K562 (cell line): Measurements from ENCODE around the gene TSC22D2. TPM values are rescaled to one million over a fixed set of nuclear protein-coding genes. Genes with fewer than 3 reads are reported as not detected.

ENCODE experiments used
- ARID1B ChIP-seq: fragments of 450-650 bp; IDR thresholded peaks from 2 replicates; pipeline ENCODE4 v1.6.1; 2016; ENCODE audit warnings: antibody characterized with exemption, mild to moderate bottlenecking, inconsistent platforms
- ARID3A ChIP-seq: IDR thresholded peaks from 2 replicates; pipeline ENCODE4 v1.6.1; 2012; ENCODE audit warnings: low read depth, low read length, improper control_type of control experiment, borderline replicate concordance
- ATF3 ChIP-seq, 2 experiments: fragments of 450-650 bp in 1 of 2; sonication (generic) in 1 of 2; formaldehyde crosslinking in 1 of 2; IDR thresholded peaks in 1 of 2; conservative IDR thresholded peaks in 1 of 2; 2 replicates each; pipeline versions ENCODE4 v1.6.1 to v1.8.1; 2016 to 2023; ENCODE audit warnings: mild to moderate bottlenecking in 2 of 2, moderate library complexity in 2 of 2, inconsistent platforms in 1 of 2, missing genetic modification reagents in 1 of 2
- CEBPB ChIP-seq: fragments of 450-650 bp; IDR thresholded peaks from 2 replicates; pipeline ENCODE4 v1.6.1; 2016; ENCODE audit warnings: missing genetic modification characterization, missing compliant biosample characterization
- DPF2 ChIP-seq: fragments of 450-650 bp; IDR thresholded peaks from 2 replicates; pipeline ENCODE4 v1.6.1; 2016
- E2F8 ChIP-seq: fragments of 450-650 bp; IDR thresholded peaks from 2 replicates; pipeline ENCODE4 v1.7.1; 2018; ENCODE audit warnings: mild to moderate bottlenecking, low read depth; ENCODE audit not compliant: partially characterized antibody
- ELF1 ChIP-seq: fragments of 200-800 bp; sonication (Bioruptor generic); IDR thresholded peaks from 2 replicates; pipeline ENCODE4 v1.6.1; 2016; ENCODE audit warnings: missing genetic modification characterization, missing compliant biosample characterization
- EP300 ChIP-seq: IDR thresholded peaks from 2 replicates; pipeline ENCODE4 v1.6.1; 2012; ENCODE audit warnings: low read length, improper control_type of control experiment
- FUS ChIP-seq: fragments of 200-400 bp; formaldehyde crosslinking; optimal IDR thresholded peaks from 2 replicates; pipeline ENCODE3; 2017; ENCODE audit warnings: low read depth, low read length
- GABPA ChIP-seq: fragments of 200-800 bp; sonication (Bioruptor generic); conservative IDR thresholded peaks from 2 replicates; pipeline ENCODE4 v1.6.1; 2016; ENCODE audit warnings: low read depth, missing genetic modification characterization, missing compliant biosample characterization
- JUN ChIP-seq, 2 experiments: sonication (generic) in 1 of 2; formaldehyde crosslinking in 1 of 2; IDR thresholded peaks; 2 replicates each; pipeline versions ENCODE4 v1.6.1 to v1.8.0; 2012 to 2022; ENCODE audit warnings: borderline replicate concordance in 2 of 2, mild to moderate bottlenecking in 2 of 2, improper control_type of control experiment in 1 of 2, low read depth in 1 of 2, low read length in 1 of 2, missing genetic modification reagents in 1 of 2
- JUND ChIP-seq, 2 experiments: IDR thresholded peaks; 2 replicates in 1 of 2; 3 replicates in 1 of 2; pipeline ENCODE4 v1.6.1; 2011; ENCODE audit warnings: borderline replicate concordance in 2 of 2, low read depth in 2 of 2, low read length in 2 of 2, improper control_type of control experiment in 1 of 2, missing biosample characterization in 1 of 2, missing genetic modification characterization in 1 of 2, missing genetic modification reagents in 1 of 2
- MEIS2 ChIP-seq: fragments of 450-650 bp; IDR thresholded peaks from 2 replicates; pipeline ENCODE4 v1.6.1; 2014; ENCODE audit warnings: mild to moderate bottlenecking; ENCODE audit not compliant: partially characterized antibody
- MYBL2 ChIP-seq, 2 experiments: fragments of 450-650 bp in 1 of 2; sonication (generic) in 1 of 2; formaldehyde crosslinking in 1 of 2; IDR thresholded peaks; 2 replicates each; pipeline versions ENCODE4 v1.6.1 to v1.8.1; 2017 to 2022; ENCODE audit warnings: borderline replicate concordance in 1 of 2, inconsistent platforms in 1 of 2, low read depth in 1 of 2, mild to moderate bottlenecking in 1 of 2, missing genetic modification reagents in 1 of 2, moderate library complexity in 1 of 2
- NFIC ChIP-seq: fragments of 450-650 bp; IDR thresholded peaks from 2 replicates; pipeline ENCODE4 v1.6.1; 2017; ENCODE audit warnings: mild to moderate bottlenecking, inconsistent platforms
- NFRKB ChIP-seq: fragments of 450-650 bp; IDR thresholded peaks from 2 replicates; pipeline ENCODE4 v1.6.1; 2016; ENCODE audit warnings: low read depth
- POLR2AphosphoS5 ChIP-seq: IDR thresholded peaks from 2 replicates; pipeline ENCODE4 v1.6.1; 2011; ENCODE audit warnings: mild to moderate bottlenecking, low read depth, low read length, moderate library complexity; ENCODE audit not compliant: control insufficient read depth, insufficient read depth
- RCOR1 ChIP-seq, 2 experiments: IDR thresholded peaks; 2 replicates each; pipeline ENCODE4 v1.6.1; 2012; ENCODE audit warnings: low read depth in 2 of 2, low read length in 2 of 2, borderline replicate concordance in 1 of 2, improper control_type of control experiment in 1 of 2
- SMARCA4 ChIP-seq: fragments of 450-650 bp; IDR thresholded peaks from 2 replicates; pipeline ENCODE4 v1.6.1; 2016
- SNRNP70 ChIP-seq: fragments of 200-400 bp; formaldehyde crosslinking; optimal IDR thresholded peaks from 2 replicates; pipeline ENCODE3; 2017; ENCODE audit warnings: low read depth, low read length
- SOX6 ChIP-seq: fragments of 450-650 bp; IDR thresholded peaks from 2 replicates; pipeline ENCODE4 v1.6.1; 2014; ENCODE audit warnings: mild to moderate bottlenecking
- TEAD2 ChIP-seq: fragments of 450-650 bp; IDR thresholded peaks from 2 replicates; pipeline ENCODE4 v1.6.1; 2016; ENCODE audit warnings: missing genetic modification characterization, control low read depth, missing compliant biosample characterization
- polyA plus RNA-seq, 8 experiments: library from polyadenylated mRNA; depleted of rRNA in 4 of 8; stranded (reverse) in 5 of 8; unstranded in 3 of 8; fragments of >200 nt; fragmentation: Nextera tagmentation in 2 of 8; fragmentation: Illumina TruSeq in 1 of 8; extraction: Ambion mirVana in 2 of 8; extraction: Trizol in 1 of 8; gene quantifications; 2 replicates each; pipeline versions ENCODE4 v1.2.1 to v1.2.3, GENCODE V29; 2011 to 2014; ENCODE audit warnings: inconsistent platforms in 1 of 8, missing spikeins in 1 of 8
- total RNA-seq, 7 experiments: library from RNA; depleted of rRNA in 6 of 7; stranded (reverse); fragments of >200 nt in 6 of 7; fragmentation: Illumina TruSeq in 2 of 7; extraction: Trizol in 2 of 7; gene quantifications; 2 replicates each; pipeline versions ENCODE4 v1.2.1 to v1.2.3, GENCODE V29; 2011 to 2021; ENCODE audit warnings: low replicate concordance in 1 of 7

TSC22D2 gene
- total and polyA plus RNA-seq, 9 of the 15 experiments (the other 6 are each of a cell fraction or from before 2014, with no cell fraction given), result 5.5 to 44.0 (median 19.3) TPM

DNA sequence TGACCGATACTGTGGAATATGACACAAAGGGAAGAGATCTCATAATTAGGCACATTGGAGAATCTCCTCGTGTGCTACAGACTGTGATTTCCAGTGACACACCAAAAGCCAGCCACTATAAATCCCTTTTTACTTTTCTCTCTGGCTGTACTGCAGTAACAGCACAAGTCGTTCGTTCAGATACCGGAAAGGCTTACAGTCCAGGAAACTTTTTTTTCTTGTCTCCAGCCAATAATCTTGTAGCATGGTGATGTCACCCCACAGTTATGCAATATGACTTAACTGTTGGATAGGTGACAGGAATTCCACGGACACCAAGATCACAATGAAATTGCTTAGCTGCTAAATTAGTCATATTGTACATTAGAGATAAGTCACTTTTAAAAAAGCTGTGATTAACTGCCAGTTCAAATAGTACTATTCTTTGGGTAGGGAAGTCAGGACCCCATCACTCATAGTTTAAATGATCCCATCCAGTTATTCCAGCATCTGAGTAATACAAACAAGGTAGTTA is 36.3 kb upstream of the TSC22D2 start (continued):
- TF ChIP-seq ATF3 (IDR thresholded peaks at IDR 0.05), result peak; percentile 98
- TF ChIP-seq ATF3 (CRISPR knock-in tag; conservative IDR thresholded peaks at IDR 0.05), result peak; percentile 52; the same call in 1 of the 2 replicates
- TF ChIP-seq DPF2, result peak; percentile 75
- TF ChIP-seq EP300, result peak; percentile 23; the same call in 1 of the 2 replicates
- TF ChIP-seq NFRKB, result 0 out of 2 replicates have a peak, but pooled peaks have one; percentile 27
- peak; percentile 56 for TF ChIP-seq ARID1B
- TF ChIP-seq E2F8, result no peak
- peak; percentile 84 for TF ChIP-seq NFIC
- TF ChIP-seq CEBPB (tag), result peak; percentile 95
- TF ChIP-seq MEIS2, result peak; percentile 44
- peak; percentile 72 for TF ChIP-seq MYBL2 (IDR thresholded peaks at IDR 0.05; ENCODE audit: low read depth)
- no peak for TF ChIP-seq MYBL2 (CRISPR knock-in tag; IDR thresholded peaks at IDR 0.05; ENCODE audit: borderline replicate concordance)
- TF ChIP-seq ARID3A, result no peak
- no peak for TF ChIP-seq POLR2AphosphoS5
- no peak for TF ChIP-seq SNRNP70
- peak; percentile 64; the same call in 1 of the 2 replicates for TF ChIP-seq SOX6
- peak in 1 of 2 experiments; percentile 46; a peak in 1 of 4 replicates for TF ChIP-seq RCOR1 (IDR thresholded peaks at IDR 0.05; ENCODE audit: borderline replicate concordance in 1 of 2, low read depth in 2 of 2, low read length in 2 of 2)
- TF ChIP-seq JUN (IDR thresholded peaks at IDR 0.05; ENCODE audit: borderline replicate concordance, low read depth, low read length), result peak; percentile 97
- TF ChIP-seq JUN (CRISPR knock-in tag; IDR thresholded peaks at IDR 0.05; ENCODE audit: borderline replicate concordance), result no peak
- peak; percentile 57 for TF ChIP-seq SMARCA4
- TF ChIP-seq FUS, result no peak
- TF ChIP-seq GABPA (tag), result 0 out of 2 replicates have a peak, but pooled peaks have one; percentile 28
- TF ChIP-seq JUND (IDR thresholded peaks at IDR 0.05; ENCODE audit: borderline replicate concordance, low read depth, low read length), result peak; percentile 98
- peak; percentile 98 for TF ChIP-seq JUND (tag; IDR thresholded peaks at IDR 0.05; ENCODE audit: borderline replicate concordance, low read depth, low read length)
- peak; percentile 90 for TF ChIP-seq TEAD2
- peak; percentile 68; the same call in 1 of the 2 replicates for TF ChIP-seq ELF1 (tag)
